ENCODE measurements around the gene GNL1.

Gene GNL1

GRCh38 chr6:30556066-30556905, at the start of gene GNL1:
TSS of gene GNL1 (minus strand) at chr6:30556489. CDS start at chr6:30556203, 286 bp downstream.
- peak; percentile 99 to 100 for DNase-seq (ENCODE audit: low read depth in 2 of 2)

- DNase-seq (ENCODE audit: low read depth in 2 of 2), result no peak
These were observed 47.7 kb upstream of the GNL1 start for GRCh38 chr6:30603961-30604360.

- DNase-seq (ENCODE audit: low read depth in 2 of 2), result no peak
These were observed 45.7 kb upstream of the GNL1 start for GRCh38 chr6:30601815-30602641.

GRCh38 chr6:30601436-30601814, 45.1 kb upstream of the GNL1 start:
- DNase-seq (ENCODE audit: low read depth in 2 of 2), result no peak

GRCh38 chr6:30600451-30600961, 44.2 kb upstream of the GNL1 start:
- DNase-seq (ENCODE audit: low read depth in 2 of 2), result no peak

- DNase-seq (ENCODE audit: low read depth in 2 of 2), result no peak
These were observed 43.5 kb upstream of the GNL1 start for GRCh38 chr6:30599625-30600324.

- no peak for DNase-seq (ENCODE audit: low read depth in 2 of 2)
These were observed 42.8 kb upstream of the GNL1 start for GRCh38 chr6:30598912-30599624.

- DNase-seq (ENCODE audit: low read depth in 2 of 2), result peak; percentile 69 to 76
These were observed 41.2 kb upstream of the GNL1 start for GRCh38 chr6:30597315-30598144.

GRCh38 chr6:30592287-30592686, 36.0 kb upstream of the GNL1 start:
- no peak for DNase-seq (ENCODE audit: low read depth in 2 of 2)

GRCh38 chr6:30591008-30591407, 34.7 kb upstream of the GNL1 start:
- DNase-seq (ENCODE audit: low read depth in 2 of 2), result no peak

- DNase-seq (ENCODE audit: low read depth in 2 of 2), result no peak
These were observed 34.2 kb upstream of the GNL1 start for GRCh38 chr6:30590509-30590908.

- no peak for DNase-seq (ENCODE audit: low read depth in 2 of 2)
These were observed 33.6 kb upstream of the GNL1 start for GRCh38 chr6:30589754-30590358.

GRCh38 chr6:30583921-30584320, 27.6 kb upstream of the GNL1 start:
- DNase-seq (ENCODE audit: low read depth in 2 of 2), result no peak

- no peak for DNase-seq (ENCODE audit: low read depth in 2 of 2)
These were observed 21.8 kb upstream of the GNL1 start for GRCh38 chr6:30578051-30578450.

GRCh38 chr6:30573113-30573512, 16.8 kb upstream of the GNL1 start:
- DNase-seq (ENCODE audit: low read depth in 2 of 2), result no peak

GRCh38 chr6:30572148-30572547, 15.9 kb upstream of the GNL1 start:
- DNase-seq (ENCODE audit: low read depth in 2 of 2), result no peak

GRCh38 chr6:30571762-30572082, 15.4 kb upstream of the GNL1 start:
- DNase-seq (ENCODE audit: low read depth in 2 of 2), result no peak

- peak; percentile 99 to 100 for DNase-seq (ENCODE audit: low read depth in 2 of 2)
These were observed 14.9 kb upstream of the GNL1 start, which contains the start of gene ABCF1 for GRCh38 chr6:30571075-30571761. TSS of gene ABCF1 (plus strand) at chr6:30571442. CDS start at chr6:30571488, 46 bp downstream.

- DNase-seq (ENCODE audit: low read depth in 2 of 2), result no peak
These were observed 14.4 kb upstream of the GNL1 start for GRCh38 chr6:30570740-30571074.

- DNase-seq (ENCODE audit: low read depth in 2 of 2), result no peak
These were observed 14.0 kb upstream of the GNL1 start for GRCh38 chr6:30570263-30570662.
